Muscle layer of colon (tissue), 2 donors: Measurements from ENCODE around the gene PAX2.

Source experiments
- H3K27ac ChIP-seq: one replicate; pipeline ENCODE4 v1.7.0; 2013; ENCODE audit warnings: low read depth, mild to moderate bottlenecking, low read length, moderate library complexity
- H3K27me3 ChIP-seq, 2 donors: one replicate each; pipeline ENCODE4 v1.7.0; 2013; ENCODE audit warnings: low read length in 2 of 2, mild to moderate bottlenecking in 2 of 2; ENCODE audit not compliant: insufficient read depth in 2 of 2, control insufficient read depth in 1 of 2
- H3K36me3 ChIP-seq: one replicate; pipeline ENCODE4 v1.7.0; 2013; ENCODE audit warnings: mild to moderate bottlenecking, low read length; ENCODE audit not compliant: insufficient read depth
- H3K4me1 ChIP-seq: one replicate; pipeline ENCODE4 v1.7.0; 2013; ENCODE audit warnings: mild to moderate bottlenecking, low read length; ENCODE audit not compliant: insufficient read depth
- H3K4me3 ChIP-seq, 2 donors: one replicate each; pipeline ENCODE4 v1.7.0; 2013; ENCODE audit warnings: low read length in 2 of 2, low read depth in 1 of 2, mild to moderate bottlenecking in 1 of 2, moderate library complexity in 1 of 2
- H3K9ac ChIP-seq: one replicate; pipeline ENCODE4 v1.7.0; 2013; ENCODE audit warnings: low read length
- H3K9me3 ChIP-seq: one replicate; pipeline ENCODE4 v1.7.0; 2013; ENCODE audit warnings: mild to moderate bottlenecking, low read length
- donor health status: abdominal sarcoma.
- donor health status: Adenocarcinoma of cecum.

The PAX2 gene

DNA sequence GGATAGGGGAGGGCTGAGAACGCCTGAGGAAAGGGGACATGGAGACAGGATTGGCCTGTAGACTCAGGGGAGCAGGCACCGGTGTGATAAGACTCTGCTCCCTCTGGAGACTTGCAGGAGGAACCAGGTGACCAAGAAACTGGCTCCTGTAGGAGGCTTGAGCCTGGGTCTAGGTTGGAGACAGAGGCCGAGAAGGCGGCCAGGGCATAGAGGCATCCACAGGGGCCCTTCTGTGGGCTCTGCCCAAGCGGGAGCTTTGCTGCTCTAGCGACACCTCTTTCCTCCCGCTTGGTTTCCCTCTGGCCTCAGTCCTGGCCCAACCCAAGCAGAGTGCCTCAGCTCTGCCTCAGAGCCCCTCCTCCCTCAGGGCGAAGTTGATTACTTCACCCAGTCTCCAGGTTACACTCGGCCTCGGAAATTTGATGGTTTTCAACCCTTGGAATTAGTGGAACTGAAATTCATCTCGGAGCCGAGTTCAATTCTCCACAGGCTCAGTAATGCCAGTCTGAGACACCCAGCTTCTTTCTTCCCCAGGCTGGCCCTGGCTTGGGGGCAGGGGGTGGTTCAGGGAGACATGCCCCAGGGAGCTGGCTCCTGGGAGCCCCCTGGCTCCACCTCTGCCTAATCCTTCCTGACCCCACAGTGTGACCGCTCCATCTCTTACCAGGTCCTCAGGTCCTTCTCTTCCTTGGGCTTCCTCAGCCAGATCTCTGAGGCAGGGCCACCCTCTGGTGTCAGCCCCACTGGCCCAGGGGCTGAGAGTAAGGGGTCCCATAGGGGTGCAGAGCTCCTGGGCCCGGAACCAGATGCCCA lies 60.4 kb downstream of the PAX2 start:
- no peaks in the 10 kb centered on the region for H3K36me3 ChIP-seq
- peaks cover 0 to 33% of the 10 kb centered on the region in 2 donors for H3K27me3 ChIP-seq
- no peaks in the 10 kb centered on the region for H3K4me1 ChIP-seq
- no peaks in the 10 kb centered on the region for H3K9me3 ChIP-seq
- no peak overlapping the region for H3K27ac ChIP-seq
- no peak overlapping the region for H3K9ac ChIP-seq
- no peak overlapping the region for H3K4me3 ChIP-seq

DNA sequence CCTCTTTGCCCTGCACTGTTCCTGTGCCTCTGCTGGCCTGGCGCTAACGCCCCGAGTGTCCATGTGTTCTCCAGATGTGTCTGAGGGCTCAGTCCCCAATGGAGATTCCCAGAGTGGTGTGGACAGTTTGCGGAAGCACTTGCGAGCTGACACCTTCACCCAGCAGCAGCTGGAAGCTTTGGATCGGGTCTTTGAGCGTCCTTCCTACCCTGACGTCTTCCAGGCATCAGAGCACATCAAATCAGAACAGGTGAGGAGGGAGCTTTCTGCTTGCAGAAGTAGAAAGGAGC lies 60.9 kb downstream of the PAX2 start:
- Histone ChIP-seq H3K36me3 (no peaks in the 10 kb centered on the region), H3K9ac (no peak overlapping the region), H3K9me3 (no peaks in the 10 kb centered on the region), H3K4me1 (no peaks in the 10 kb centered on the region), H3K4me3 (no peak overlapping the region), H3K27ac (no peak overlapping the region), H3K27me3 (peaks cover 0 to 30% of the 10 kb centered on the region in 2 donors)

- Histone ChIP-seq H3K36me3 (no peaks in the 10 kb centered on the region), H3K4me3 (no peak overlapping the region), H3K9ac (no peak overlapping the region), H3K27ac (no peak overlapping the region), H3K27me3 (peaks cover 0 to 31% of the 10 kb centered on the region in 2 donors), H3K4me1 (no peaks in the 10 kb centered on the region), H3K9me3 (no peaks in the 10 kb centered on the region)
These were observed 62.0 kb downstream of the PAX2 start for GRCh38 chr10:100807241-100807951.

DNA sequence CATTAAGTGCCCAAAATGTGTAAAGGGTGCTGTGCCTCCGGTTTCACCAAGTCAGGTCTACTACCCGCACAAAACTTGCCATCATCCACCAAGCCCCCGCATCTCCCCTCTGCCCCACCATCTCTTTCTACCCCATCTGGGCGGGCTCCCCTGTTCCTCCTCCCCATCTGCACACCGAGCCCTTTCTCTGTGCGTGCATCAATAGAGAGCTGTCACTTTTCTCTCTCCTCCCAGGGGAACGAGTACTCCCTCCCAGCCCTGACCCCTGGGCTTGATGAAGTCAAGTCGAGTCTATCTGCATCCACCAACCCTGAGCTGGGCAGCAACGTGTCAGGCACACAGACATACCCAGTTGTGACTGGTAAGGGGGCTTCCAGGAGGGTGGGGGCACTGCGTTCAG lies 63.5 kb downstream of the PAX2 start:
- Histone ChIP-seq H3K36me3 (no peaks in the 10 kb centered on the region), H3K4me1 (no peaks in the 10 kb centered on the region), H3K27ac (no peak overlapping the region), H3K9me3 (no peaks in the 10 kb centered on the region), H3K4me3 (no peak overlapping the region), H3K27me3 (peaks cover 9 to 42% of the 10 kb centered on the region in 2 donors), H3K9ac (no peak overlapping the region)

GRCh38 chr10:100810091-100810834 lies 64.9 kb downstream of the PAX2 start:
- Histone ChIP-seq H3K27me3 (peaks cover 9 to 40% of the 10 kb centered on the region in 2 donors), H3K27ac (no peak overlapping the region), H3K9ac (no peak overlapping the region), H3K9me3 (no peaks in the 10 kb centered on the region), H3K36me3 (no peaks in the 10 kb centered on the region), H3K4me3 (no peak overlapping the region), H3K4me1 (no peaks in the 10 kb centered on the region)

DNA sequence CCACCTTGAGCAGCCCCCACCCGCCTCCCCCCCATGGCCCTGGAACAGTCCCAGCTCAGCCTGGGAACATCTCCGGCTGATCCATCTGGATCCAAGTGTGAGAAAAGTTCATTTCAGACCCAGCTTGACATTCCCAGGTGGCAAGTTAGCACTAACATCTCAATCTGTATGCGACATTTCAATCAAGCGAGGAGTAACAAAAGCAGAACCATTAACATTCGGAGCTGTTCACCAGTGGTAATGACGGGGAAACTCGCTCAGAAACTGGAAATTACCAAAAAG lies 65.4 kb downstream of the PAX2 start:
- H3K9me3 ChIP-seq = no peaks in the 10 kb centered on the region
- no peak overlapping the region for H3K27ac ChIP-seq
- H3K4me1 ChIP-seq = no peaks in the 10 kb centered on the region
- no peak overlapping the region for H3K9ac ChIP-seq
- peaks cover 10 to 41% of the 10 kb centered on the region in 2 donors for H3K27me3 ChIP-seq
- H3K4me3 ChIP-seq = no peak overlapping the region
- no peaks in the 10 kb centered on the region for H3K36me3 ChIP-seq

DNA sequence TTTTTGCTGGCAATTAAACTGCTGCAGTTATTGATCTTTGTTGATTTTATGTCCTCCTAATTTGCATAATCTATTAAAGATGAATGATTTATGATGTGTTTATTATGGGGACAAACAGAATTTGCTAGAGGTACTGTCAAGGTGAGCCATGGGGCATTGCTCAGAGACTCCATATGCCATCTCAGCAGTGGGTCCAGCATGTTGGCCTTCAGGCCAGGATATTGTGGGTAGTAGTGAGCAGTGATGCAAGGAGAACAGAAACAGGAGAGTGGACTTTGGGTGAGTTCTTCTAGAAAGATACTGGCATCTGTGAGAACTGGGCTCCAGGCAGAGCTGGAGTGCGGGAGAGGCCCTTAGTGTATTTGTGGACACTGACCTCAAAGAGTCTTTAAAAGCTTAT lies 65.9 kb downstream of the PAX2 start:
- no peak overlapping the region for H3K27ac ChIP-seq
- no peak overlapping the region for H3K9ac ChIP-seq
- no peaks in the 10 kb centered on the region for H3K9me3 ChIP-seq
- no peaks in the 10 kb centered on the region for H3K4me1 ChIP-seq
- H3K4me3 ChIP-seq = no peak overlapping the region
- H3K27me3 ChIP-seq = peaks cover 15 to 45% of the 10 kb centered on the region in 2 donors
- H3K36me3 ChIP-seq = no peaks in the 10 kb centered on the region

DNA sequence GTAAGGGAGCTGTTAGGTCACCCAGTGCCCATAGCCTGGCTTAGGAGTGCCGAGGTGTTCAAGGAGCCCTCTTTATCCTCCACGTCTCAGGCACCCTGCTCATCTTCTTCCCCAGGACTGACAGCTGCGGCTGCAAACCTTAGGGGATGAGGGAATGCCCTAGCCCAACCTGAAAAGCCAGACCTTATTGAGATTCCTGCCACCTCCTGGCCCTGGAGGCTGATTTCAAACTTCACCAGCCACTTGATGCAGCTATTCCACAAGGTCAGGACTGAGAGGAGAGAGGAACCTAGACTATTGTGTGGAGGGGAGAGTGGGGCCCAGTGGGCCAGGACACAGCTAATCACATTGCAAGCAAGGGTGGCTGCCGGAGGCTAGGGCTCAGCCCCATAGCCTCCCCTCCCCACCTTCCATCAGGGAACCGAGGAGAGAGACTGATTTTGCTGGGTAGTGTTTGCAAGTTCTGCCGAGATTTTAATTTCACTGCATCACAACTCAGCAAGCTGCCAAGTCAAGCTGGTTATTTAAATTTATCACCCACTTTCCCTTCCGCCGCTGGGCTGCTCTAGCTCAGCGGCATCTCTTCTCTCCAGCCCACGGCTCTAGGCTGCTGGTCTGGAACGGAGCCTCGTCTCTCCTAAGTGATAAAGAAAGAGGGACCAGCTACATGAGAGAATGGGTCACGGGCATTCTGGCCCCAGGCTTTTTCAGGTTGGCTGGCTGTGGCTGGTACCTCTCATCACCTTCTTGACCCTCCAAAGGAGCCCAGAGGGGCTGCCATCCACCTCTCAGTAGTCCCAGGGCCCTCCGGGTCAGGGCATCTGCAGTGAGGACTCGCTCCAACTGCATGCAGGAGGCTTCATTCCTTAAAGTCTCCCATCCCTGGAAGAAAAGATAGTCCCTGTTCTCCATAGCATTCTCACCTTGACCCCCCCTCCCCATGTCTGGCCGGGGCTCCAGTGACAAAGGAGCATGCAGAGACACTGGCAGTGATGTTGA lies 66.7 kb downstream of the PAX2 start:
- Histone ChIP-seq H3K36me3 (no peaks in the 10 kb centered on the region), H3K27me3 (peaks cover 22 to 52% of the 10 kb centered on the region in 2 donors)

GRCh38 chr10:100812978-100813377 lies 67.6 kb downstream of the PAX2 start:
- H3K27ac ChIP-seq = no peak overlapping the region
- H3K36me3 ChIP-seq = no peaks in the 10 kb centered on the region
- H3K4me1 ChIP-seq = no peaks in the 10 kb centered on the region
- H3K9me3 ChIP-seq = no peaks in the 10 kb centered on the region
- H3K27me3 ChIP-seq = peaks cover 31 to 58% of the 10 kb centered on the region in 2 donors
- no peak overlapping the region for H3K9ac ChIP-seq
- H3K4me3 ChIP-seq = no peak overlapping the region

More for the DNA sequence above, 66.7 kb downstream of the PAX2 start:
- Histone ChIP-seq H3K4me1 (no peaks in the 10 kb centered on the region), H3K9me3 (no peaks in the 10 kb centered on the region), H3K9ac (no peak overlapping the region), H3K27ac (no peak overlapping the region), H3K4me3 (no peak overlapping the region)

- H3K36me3 ChIP-seq = no peaks in the 10 kb centered on the region
- no peaks in the 10 kb centered on the region for H3K4me1 ChIP-seq
- H3K9ac ChIP-seq = no peak overlapping the region
- H3K27me3 ChIP-seq = peaks cover 31 to 49% of the 10 kb centered on the region in 2 donors
- no peak overlapping the region for H3K27ac ChIP-seq
- H3K9me3 ChIP-seq = no peaks in the 10 kb centered on the region
- no peak overlapping the region for H3K4me3 ChIP-seq
These were observed 69.5 kb downstream of the PAX2 start for GRCh38 chr10:100814751-100815474.
